Erythroblast (primary cell): Measurements from ENCODE around the gene SYS1.
"Not testable (repeated sequence)": the region's sequence is repeated elsewhere in the genome, so short reads cannot be mapped to it uniquely, and the experiment has no call there.

Experiments used
- DNase-seq, 2 experiments: peaks; one replicate each; lab custom pipeline; 2025; lab: John Stamatoyannopoulos, UW
- GATA1 ChIP-seq: IDR thresholded peaks from 2 replicates; pipeline ENCODE4 v1.6.1; 2011; ENCODE audit warnings: low read depth, mild to moderate bottlenecking, control low read depth, low read length, moderate library complexity
- POLR2A ChIP-seq: IDR thresholded peaks from 2 replicates; pipeline ENCODE4 v1.6.1; 2011; ENCODE audit warnings: mild to moderate bottlenecking, low read length

The SYS1 gene

DNA sequence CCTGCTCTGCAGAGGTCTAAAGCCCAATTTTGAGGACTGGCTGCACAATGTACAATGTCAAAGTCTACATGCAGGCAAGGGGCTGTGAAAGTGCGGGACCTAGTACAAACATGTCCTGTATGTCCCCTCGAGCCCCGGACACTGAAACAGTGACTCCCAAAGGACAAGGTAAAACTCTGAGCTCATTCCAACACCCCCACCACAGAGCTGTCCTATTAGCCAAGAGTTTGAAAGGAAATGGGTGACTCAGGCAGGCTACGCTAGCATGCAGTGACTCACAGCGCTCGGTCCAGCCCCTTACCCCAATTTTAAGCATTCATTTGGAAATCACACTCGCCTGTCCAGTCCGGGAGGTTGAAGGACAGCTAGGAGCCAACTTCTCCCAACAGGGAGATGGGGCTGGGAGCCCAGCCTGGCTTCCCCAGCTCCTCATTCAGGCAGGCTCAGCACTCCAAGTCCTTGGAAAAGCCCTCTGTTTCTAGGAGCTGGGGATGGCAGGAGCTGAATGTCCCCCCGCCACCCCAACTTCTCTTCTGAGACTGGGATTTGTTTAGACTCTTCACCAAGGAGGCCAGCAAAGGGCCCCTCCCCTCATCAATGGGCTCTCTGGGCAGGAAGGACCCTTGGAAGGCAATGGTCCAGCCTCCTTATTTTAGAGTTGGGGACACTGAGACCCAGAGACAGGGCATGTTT, 18.6 kb upstream of the SYS1 start:
- no peak for TF ChIP-seq GATA1
- no peak for TF ChIP-seq POLR2A
- peak; percentile 36 to 67 for DNase-seq

DNA sequence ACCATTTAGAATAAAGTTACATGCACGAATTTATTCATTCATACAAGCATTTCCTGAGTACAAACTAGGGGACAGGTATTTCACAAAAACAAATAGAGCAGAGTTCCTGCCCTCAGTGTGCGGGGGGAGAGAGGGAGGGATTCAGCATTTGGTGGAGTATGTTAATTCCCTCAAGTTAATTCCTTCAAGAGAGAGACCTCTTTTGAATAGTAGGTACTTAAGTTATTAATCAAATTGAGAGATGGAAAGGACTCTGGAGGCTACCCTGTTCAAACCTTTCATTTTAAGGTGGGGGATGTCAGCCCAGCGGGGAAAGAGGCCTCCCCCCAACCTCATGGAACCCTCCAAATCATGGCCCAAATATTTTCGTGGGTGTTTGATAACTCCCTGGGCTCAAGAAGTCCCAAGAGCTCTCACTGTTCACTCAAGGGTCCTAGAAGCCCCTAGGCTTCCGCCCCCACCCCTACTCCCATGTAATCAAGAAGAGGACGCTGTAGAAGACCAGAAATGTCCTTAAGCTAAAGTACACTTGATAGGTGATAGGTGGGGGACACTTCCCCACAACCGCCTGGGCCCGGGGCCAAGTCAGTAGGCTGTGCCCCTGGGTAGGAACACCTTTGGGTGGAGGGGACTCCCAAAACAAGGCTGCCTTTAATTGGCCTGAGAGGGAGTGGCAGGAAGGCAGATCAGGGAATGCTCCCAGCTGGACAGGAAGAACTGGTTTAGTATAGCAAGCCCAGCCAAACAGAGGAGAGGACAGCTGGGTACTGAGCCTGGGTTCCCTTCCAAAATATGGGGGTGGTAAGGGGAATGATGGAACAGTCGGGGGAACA, 17.6 kb upstream of the SYS1 start:
- peak in 1 of 2 experiments; percentile 14 for DNase-seq
- TF ChIP-seq GATA1: no peak
- TF ChIP-seq POLR2A: no peak

DNA sequence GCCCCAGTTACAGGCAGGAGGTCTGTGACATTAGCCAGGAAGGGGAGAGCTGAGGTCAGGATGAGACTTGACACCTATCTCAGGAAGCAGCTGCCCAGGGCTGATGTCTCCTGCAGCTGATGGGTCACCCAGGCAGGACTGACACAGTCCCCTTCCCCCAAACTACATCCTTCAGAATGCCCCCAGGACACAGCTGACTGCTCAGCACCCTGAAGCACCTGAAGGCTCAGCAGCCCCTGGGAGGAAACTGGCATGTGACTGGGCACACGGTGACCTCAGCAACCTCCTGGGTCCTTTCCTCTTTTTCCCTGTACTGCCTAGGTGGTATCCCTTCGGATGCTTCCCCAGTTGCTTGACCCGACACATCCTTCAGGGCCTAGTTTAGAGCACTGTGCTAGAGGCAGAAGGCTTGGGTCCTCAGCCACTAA, 16.7 kb upstream of the SYS1 start:
- peak; percentile 18 to 33 for DNase-seq
- TF ChIP-seq POLR2A (no peak), GATA1 (no peak)

DNA sequence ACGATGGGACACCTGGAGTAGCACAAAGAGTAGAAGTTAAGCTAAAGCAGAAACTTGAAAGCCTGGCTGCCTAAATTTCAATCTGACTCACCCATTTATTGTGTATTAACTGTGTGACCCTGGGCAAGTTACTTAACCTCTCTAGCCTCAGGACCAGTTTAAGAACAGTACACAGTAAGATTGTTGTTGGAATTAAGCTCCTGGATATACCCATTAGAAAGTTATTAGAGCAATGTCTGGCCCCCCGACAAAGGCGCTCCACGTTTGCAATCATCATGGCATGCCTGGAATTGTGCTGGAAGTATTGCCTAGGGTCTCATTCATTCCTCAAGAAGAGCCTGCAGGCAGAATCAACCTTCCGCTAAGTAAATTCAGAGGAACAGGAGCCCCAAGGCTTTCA, 16.1 kb upstream of the SYS1 start:
- TF ChIP-seq GATA1 (no peak), POLR2A (no peak)
- DNase-seq: no peak

DNA sequence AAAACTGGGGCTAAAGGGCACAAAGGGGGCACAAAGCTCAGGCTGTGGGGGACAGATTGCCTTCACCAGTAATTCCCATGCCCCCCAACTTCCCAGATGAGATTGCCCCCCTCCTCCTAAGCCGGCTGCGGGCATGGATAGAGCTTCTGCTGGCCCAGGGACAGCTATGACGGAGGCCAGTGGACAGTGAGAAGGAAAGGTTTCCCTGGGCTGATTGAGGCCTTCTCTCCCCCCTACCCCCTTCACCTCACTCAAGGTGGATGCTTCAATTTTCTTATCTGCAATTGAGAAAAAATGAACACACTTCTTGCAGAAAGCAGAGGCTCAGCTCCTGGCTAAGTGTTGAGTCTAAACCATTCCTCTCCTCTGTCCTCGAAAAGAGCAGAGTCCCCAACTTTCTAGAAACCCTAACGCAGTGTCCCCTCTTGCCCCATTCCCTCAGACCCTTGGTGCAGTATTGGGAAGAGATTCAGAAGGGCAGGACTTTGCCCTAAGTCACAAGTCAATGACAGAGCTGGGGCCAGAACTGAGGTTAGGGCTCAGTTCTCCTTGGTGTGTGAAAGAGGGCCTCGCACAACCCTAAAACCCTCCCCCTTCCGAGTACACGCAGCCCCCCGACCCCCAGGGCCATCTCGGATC, 15.5 kb upstream of the SYS1 start:
- TF ChIP-seq GATA1: no peak
- no peak for TF ChIP-seq POLR2A
- no peak for DNase-seq

DNA sequence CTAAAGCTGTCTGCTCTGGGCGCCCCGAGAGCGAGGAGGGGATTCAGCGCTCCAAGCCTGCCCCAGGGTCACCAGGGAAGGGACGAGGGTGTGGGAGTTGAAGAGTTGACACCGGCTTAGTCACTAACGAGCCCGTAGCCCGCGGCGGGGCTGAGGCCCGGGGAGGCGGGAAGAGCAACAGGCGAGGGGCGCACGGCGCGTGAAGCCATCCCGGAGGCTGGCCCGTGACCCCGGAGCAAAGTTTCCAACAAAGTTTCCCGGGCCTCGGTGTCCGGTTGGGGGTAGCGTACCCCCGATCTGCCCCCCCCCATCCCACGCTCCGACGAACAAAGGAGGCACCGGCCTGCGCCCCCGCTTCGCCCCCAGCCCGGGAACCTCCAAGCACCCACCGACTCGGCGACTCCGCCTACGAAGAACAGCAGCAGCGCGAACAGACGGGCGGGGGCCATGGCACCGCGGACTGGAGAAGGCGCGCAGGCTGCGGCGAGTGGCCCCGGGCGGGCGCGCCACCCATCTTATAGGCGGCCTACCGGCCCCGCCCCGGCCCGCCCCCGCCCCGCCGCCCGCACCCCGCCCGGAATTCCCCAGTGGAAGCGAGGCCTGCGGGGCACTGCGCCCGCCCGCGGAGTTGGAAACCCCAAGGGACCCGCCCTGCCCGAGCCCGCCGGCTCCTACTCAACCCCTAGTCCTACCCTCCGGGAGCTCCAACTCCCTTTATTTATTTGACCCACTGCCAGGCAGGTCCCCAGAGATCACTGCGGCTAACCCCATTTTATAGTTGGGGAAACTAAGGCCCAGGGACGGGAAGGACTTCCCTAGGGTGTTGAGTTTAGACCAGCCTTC, 14.8 kb upstream of the SYS1 start, which contains the start of gene SDC4:
Gene SDC4, minus strand, starts transcription at position 489 of the 843 bp plus-strand sequence. Its CDS starts 40 bp downstream, at position 449.
- peak; percentile 70 to 76 for DNase-seq
- TF ChIP-seq GATA1 (no peak), POLR2A (peak; percentile 70)

DNA sequence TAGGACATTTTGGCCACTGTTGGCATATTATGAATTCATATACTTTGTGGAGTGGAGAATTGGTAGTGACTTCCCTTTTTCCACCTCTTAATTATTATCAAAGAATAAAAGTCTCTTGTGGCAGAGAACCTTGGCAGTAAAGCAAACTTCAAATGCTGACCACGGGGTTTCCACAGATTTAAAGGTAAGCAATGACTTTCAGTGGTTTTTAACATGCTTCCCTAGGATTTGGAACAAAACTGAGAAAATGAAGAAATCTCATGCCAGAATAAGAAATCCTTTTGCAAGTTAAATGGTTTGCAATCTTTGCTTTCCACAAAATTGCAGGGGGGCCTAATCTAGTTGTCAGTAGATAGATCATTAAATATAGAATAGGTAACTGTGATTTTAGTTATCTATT, 12.7 kb upstream of the SYS1 start:
- TF ChIP-seq POLR2A: no peak
- no peak for DNase-seq

DNA sequence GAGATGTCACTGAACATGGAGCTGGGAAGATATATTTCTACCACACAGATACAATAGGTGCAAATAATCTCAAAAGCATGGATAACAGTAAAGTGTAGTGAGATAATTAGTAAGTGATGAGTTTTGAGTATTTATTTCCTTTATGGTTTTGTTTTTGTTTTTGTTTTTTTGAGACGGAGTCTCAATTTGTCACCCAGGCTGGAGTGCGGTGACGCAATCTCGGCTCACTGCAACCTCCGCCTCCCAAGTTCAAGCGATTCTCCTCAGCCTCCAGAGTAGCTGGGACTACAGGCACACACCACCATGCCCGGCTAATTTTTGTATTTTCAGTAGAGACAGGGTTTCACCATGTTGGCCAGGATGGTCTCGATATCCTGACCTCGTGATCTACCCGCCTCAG, 12.2 kb upstream of the SYS1 start:
- not testable (repeated sequence) for DNase-seq

DNA sequence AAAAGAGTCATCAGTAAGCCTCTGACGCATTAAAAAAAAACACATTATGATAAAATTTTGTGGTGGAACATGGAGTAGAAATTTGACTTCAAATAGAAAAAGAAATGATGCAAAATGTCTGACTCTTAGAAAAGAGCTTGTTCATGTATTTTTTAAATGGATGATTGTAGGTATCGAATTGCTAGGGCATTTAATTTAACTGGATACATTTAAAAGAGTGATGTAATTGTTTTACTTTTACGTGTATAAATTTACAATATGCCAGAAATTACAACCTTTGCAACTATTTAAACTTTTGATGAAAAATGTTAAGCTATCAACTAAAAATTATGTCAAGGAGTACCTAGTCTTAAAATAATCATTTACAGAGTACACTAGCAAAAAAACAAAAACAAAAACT, 10.2 kb upstream of the SYS1 start:
- TF ChIP-seq GATA1: no peak
- TF ChIP-seq POLR2A: no peak
- no peak for DNase-seq

DNA sequence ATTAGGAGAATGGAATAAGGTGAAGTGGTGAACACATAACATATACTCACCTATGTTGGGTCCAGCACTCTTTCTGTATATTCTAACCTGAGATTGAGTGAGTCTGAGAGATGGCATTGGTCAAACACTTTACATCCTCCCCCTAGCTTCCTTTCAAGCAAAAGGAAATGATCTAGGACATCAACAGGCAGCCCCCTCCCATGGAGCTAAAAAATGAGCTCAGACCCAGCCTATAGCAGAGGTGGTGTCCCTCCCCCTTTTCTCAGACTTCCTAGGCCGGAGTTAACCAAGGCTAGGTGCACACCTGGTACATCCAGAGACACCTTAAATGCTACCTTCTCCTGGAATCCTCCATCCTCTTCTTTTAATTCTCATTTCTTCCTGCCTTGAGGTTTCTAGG, 9.2 kb upstream of the SYS1 start:
- no peak for DNase-seq
- TF ChIP-seq GATA1: no peak
- no peak for TF ChIP-seq POLR2A

DNA sequence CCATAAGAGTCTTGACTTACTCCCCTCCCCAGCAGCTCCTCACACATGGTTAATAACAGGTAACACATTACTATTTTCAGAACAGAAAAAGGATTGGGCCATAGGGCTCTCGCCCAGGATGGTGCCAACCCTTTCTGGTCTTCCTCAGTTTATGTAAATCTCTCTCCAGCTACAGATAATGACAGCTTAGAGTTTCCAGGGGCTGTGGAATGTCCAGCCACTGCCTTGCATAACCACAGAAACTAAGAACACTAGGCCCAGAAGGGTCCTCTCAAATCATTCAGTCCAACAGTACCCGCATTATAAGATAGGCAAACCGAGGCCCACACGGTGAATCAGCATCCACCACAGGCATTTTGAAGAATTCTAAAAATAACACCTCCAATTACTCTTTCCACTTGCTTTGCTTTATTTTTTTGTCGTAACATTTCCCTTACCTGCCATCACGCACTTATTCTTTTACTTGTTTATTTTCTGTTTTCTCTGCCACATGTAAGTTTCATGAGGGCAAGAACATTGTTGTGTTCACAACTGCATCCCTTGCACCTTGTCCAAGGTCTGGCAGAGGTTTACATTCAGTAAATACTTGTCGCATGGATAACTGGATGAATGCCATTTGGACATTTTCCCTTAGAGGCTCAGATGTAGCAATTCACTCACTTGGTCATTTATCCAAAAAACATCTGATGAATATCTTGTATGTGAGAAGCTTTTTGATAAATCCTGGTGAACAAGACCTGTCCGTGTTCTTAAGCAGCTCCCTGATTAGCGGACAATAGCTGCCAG, 8.3 kb upstream of the SYS1 start:
- no peak for TF ChIP-seq POLR2A
- TF ChIP-seq GATA1: no peak
- DNase-seq: no peak

DNA sequence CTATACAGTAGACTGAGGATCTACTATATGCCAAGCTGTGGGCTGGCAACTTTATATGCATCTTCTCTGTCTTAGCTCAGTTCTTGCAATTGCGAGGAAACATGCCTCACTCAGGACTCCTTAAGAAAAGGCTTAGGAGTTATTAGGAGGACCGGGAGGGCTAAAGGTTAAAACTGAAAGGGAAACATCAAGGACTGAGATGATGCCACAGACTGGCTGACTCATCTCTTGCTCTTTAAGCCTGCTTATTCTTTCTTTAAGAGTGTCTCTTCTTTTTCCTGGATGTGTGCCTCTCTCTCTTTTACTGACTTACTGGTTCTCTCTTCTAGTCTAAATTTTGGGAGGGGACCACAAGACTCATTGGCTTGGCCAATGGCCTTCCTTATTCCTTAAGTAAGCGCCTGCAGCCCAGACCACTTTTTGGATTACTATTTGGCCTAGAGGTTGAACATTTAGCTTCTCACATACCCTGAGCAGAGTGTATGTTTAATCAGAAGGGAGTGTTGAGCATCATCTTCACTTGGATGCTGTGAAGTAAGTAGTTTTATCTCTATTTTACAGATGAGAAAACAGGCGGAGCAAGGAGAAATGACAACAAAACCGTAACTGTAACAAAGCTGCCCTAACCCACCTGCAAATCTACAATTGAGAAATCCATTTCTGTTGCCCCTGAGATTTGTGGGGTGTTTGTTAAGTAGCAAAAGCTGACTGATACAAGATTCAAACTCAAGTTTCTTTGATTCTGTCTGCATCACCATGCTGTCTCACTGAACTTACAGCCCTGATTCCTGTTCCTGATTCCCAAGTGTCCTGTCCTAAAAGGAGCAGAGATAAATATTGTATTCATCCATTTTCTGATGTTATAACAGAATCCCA, 7.5 kb upstream of the SYS1 start:
- TF ChIP-seq POLR2A (no peak), GATA1 (no peak)
- peak in 1 of 2 experiments; percentile 35 for DNase-seq
